GM12878 (cell line): ENCODE results near the gene C1orf210.

Experiments used
- CTCF ChIP-seq, 3 experiments: IDR thresholded peaks in 2 of 3; conservative IDR thresholded peaks in 1 of 3; 2 replicates each; pipeline ENCODE4 v1.5.1; 2011; ENCODE audit warnings: low read depth in 3 of 3, low read length in 3 of 3, mild to moderate bottlenecking in 3 of 3, control low read depth in 2 of 3, moderate library complexity in 2 of 3, inconsistent platforms in 1 of 3, mixed read lengths in 1 of 3; ENCODE audit not compliant: control insufficient read depth in 2 of 3, insufficient read depth in 1 of 3; ENCODE audit errors: extremely low read depth in 1 of 3
- EZH2 ChIP-seq: IDR thresholded peaks from 2 replicates; pipeline ENCODE4 v1.6.1; 2012; ENCODE audit warnings: low read depth, mild to moderate bottlenecking, control low read depth, inconsistent platforms, low read length, borderline replicate concordance; ENCODE audit not compliant: control insufficient read depth
- FOXM1 ChIP-seq: IDR thresholded peaks from 2 replicates; pipeline ENCODE4 v1.6.1; 2012; ENCODE audit warnings: low read depth, mild to moderate bottlenecking, inconsistent platforms, low read length, moderate library complexity
- NR2C1 ChIP-seq: fragments of 450-650 bp; IDR thresholded peaks from 2 replicates; pipeline ENCODE4 v1.6.1; 2017; ENCODE audit warnings: antibody characterized with exemption, mild to moderate bottlenecking, moderate library complexity
- POLR2A ChIP-seq: IDR thresholded peaks from 2 replicates; pipeline ENCODE4 v1.6.1; 2011; ENCODE audit warnings: low read depth, mild to moderate bottlenecking, low read length
- RAD21 ChIP-seq: IDR thresholded peaks from 2 replicates; pipeline ENCODE4 v1.6.1; 2011; ENCODE audit warnings: mild to moderate bottlenecking, low read depth, low read length, moderate library complexity; ENCODE audit not compliant: insufficient read depth
- REST ChIP-seq: IDR thresholded peaks from 2 replicates; pipeline ENCODE4 v1.6.1; 2012; ENCODE audit warnings: mild to moderate bottlenecking, low read depth, low read length

DNA sequence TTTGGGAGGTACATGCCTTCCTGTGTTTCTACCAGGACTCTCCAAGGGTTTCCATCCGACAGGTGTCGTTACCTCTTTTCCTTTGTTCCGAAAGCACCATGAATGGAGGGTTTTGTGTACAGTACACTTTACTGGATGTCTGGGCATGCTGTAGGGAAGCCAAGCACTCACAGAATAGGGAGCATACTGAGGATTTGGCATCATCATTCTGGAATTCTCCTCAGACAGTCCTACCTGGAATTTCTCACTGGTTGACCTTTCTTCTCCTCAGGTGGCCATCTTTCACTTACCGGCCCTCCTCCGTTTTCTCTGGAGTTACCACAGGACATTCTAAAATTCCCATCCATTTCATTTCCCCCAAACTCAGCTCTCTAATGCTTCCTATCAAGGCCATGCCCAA lies 46.3 kb upstream of the C1orf210 start:
- TF ChIP-seq REST (no peak), RAD21 (no peak), POLR2A (no peak), EZH2 (no peak), FOXM1 (no peak), CTCF (IDR thresholded peaks at IDR 0.05 in 2 of 3, conservative IDR thresholded peaks at IDR 0.05 in 1 of 3; ENCODE audit: control insufficient read depth in 2 of 3, extremely low read depth in 1 of 3, insufficient read depth in 1 of 3, low read depth in 3 of 3, low read length in 3 of 3) (no peak), NR2C1 (no peak)
